Fibroblast of upper back skin (primary cell): Measurements from ENCODE around the gene MTHFR.

Source experiments
- DNase-seq: peaks from one replicate; pipeline ENCODE4 v3.0.0-alpha.2; 2013

MTHFR gene

DNA sequence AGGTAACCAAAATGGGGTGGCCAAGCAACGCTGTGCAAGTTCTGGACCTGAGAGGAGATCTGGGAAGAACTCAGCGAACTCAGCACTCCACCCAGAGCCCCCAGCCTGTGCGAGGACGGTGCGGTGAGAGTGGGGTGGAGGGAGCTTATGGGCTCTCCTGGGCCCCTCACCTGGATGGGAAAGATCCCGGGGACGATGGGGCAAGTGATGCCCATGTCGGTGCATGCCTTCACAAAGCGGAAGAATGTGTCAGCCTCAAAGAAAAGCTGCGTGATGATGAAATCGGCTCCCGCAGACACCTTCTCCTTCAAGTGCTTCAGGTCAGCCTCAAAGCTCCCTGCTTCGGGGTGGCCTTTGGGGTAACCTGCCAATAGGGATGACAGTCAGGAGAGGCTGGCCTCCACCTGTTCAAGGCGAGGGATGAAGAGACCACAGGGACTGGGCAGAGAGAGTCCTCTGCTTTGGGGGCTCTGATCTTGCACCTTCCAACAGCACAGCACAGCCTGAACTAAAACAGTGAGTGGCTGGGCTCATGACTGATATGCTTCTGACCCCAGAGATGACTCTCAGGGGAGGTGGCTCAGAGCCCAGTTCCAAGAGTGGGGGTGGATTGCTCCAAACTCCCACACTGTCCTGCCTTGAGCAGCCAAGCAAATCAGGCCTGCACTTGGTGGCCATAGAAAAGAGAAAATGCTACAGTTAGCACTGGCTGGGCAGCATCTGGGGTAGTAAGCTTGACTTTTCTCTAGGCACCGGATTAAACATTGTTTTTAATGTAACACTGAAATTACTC lies 9.5 kb downstream of the MTHFR start:
- no peak for DNase-seq

DNA sequence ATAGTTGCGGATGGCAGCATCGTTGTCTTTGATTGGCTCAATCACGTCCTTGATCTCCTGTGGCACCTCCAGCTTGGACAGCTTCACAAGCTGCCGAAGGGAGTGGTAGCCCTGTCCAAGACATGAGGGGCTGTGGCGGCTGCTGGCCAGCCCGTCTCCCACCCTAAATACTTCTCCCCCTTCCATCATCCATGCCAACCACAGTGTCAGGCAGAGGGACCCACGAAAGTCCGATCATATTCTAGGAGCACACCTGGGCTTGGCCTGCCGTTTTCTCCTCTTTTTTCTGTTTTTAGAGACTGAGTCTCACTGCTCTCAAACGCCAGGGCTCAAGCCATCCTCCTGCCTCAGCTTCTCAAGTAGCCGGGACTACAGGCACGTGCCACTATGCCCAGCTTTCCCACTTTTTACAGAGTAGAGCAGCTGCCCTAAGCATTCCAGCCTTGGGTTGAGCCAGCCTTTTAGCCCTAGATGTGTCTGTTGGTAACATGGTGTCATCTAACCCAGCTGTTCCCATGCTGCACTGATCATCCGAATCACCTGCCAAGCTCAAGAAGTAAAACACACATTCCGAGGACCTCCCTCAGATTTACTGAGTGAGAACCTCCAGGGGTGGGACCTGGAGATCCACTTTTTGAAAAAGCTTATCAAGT lies 10.4 kb downstream of the MTHFR start:
- no peak for DNase-seq

- DNase-seq = no peak
Observed at GRCh38 chr1:11794446-11795237, 11.1 kb downstream of the MTHFR start.

GRCh38 chr1:11793819-11794218 lies 11.9 kb downstream of the MTHFR start:
- no peak for DNase-seq

DNA sequence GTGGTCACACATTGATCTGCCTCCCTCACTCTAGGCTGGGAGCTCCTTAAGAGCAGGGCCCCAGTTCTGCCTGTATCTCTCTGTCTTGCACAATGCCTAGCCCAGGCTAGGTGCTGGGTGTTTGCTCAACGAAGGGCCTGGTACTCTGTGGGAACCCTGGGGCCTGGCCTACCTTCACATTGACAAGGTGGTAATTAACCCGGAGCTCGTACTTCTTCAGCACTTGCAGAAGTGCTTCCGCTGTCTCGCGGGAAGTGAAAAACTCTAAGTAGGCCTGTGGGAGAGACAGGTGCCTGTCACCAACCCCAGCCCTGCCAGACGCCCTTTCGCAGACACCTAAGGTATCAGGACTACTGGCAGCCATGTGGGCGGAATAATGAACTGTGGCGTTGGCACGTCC lies 13.7 kb downstream of the MTHFR start:
- no peak for DNase-seq

GRCh38 chr1:11790880-11791715 lies 14.7 kb downstream of the MTHFR start:
- DNase-seq = peak; percentile 52

GRCh38 chr1:11790101-11790879 lies 15.5 kb downstream of the MTHFR start:
- no peak for DNase-seq

DNA sequence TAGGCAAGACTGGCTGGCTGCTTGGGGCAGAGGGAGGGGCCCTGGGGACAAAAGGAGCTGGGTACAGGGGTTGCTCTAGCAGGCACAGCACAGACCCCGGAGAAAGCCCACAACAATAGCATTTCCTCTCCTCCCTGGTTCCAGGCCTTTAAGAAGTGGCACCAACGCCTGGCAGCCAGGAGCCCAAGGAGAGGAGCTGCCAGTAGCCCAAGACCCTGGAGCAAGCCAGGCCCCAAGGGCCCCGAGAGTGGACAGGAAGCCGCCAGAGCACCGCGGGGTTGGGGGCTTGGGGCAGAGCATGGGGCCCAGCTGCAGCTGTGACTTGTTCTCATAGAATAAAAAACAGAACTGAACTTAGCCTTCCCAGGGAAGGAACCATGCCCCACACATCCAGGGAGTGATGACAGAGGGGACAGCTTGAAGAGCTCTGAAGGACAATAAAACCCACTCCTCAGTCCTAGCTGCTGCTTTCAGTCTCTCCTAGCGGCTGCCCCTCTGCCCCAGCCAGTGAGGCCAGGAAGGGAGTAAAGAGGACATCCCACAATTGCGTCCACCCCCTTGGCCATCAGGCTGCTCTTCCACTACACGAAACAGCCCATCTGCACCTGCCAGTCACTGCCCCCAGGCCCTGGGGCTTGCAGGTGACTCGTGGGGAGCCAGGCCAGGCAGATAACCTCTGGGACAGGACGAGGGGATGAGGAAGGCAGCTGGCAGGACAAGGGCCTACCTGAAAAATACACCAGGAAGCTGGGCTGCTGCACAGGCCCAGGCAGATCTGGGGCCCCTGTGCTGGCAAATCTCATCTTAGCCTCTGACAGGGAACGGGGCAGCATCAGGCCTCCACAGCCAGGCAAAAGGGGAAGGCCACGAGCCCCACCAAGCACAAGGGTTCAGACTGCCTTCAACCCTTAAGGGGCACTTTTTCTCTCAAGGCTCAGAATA lies 16.4 kb downstream of the MTHFR start:
- no peak for DNase-seq

GRCh38 chr1:11788549-11789053 lies 17.2 kb downstream of the MTHFR start:
- no peak for DNase-seq

GRCh38 chr1:11787804-11788436 lies 17.8 kb downstream of the MTHFR start:
- DNase-seq = no peak

- peak; percentile 57 for DNase-seq
Observed at GRCh38 chr1:11787251-11787803, 18.4 kb downstream of the MTHFR start.

- DNase-seq = no peak
Observed at GRCh38 chr1:11786168-11786567, 19.6 kb downstream of the MTHFR start.

DNA sequence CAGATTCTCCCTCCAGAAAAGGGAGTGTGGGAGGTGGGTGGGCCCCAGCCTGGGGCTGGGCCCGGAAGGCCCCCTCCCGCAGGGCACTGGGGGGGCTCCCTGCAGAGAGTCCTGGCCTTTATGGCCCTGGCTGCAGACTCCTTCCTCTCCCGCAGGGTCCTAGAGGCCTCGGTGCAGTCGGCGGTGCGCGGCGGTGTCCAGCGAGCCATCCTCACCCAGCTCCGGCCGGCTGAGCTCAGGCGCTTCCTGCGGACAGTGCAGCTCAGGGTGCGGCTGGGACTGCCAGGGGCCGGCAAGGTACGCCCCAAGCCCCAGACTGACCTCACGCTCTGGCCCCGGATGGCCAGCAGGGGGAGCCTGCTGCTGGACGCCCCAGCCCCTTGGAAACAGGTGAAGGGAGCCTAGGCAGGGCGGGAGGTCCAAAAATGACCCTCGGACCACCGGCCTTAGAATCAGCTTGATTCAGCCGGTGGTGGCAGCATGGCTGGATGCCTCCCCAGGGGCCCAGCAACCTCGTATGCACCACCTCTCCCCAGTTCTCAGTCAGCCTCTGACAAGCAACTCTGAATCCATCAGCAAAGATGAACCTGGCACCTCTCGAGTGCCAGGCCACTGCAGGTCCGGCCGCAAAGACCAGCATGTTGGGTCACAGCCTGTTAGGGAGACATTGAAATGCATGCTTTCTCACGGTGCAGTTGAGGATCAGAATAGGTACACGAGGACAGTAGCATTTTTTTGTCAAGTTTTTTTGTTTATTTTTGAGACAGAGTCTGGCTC lies 20.6 kb downstream of the MTHFR start:
- peak; percentile 25 for DNase-seq

GRCh38 chr1:11784256-11784992 lies 21.3 kb downstream of the MTHFR start:
- DNase-seq = no peak

DNA sequence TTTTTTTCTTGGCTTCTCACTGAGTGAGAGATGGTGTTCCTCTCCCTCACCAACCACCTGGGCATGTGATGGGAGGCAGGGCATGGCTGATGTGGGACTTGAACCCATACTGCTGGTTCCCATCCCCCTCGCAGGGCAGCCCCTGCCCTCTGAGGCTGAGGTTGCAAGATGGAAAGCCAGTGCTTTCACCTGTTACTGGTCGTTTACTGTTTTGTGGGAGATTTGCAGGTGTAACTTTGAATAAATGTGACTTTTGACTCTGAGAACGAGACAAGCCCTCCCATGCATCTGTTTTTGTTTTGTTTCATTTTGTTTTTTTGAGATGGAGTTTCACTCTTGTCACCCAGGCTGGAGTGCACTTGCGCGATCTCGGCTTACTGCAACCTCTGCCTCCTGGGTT lies 22.2 kb downstream of the MTHFR start:
- DNase-seq = no peak

DNA sequence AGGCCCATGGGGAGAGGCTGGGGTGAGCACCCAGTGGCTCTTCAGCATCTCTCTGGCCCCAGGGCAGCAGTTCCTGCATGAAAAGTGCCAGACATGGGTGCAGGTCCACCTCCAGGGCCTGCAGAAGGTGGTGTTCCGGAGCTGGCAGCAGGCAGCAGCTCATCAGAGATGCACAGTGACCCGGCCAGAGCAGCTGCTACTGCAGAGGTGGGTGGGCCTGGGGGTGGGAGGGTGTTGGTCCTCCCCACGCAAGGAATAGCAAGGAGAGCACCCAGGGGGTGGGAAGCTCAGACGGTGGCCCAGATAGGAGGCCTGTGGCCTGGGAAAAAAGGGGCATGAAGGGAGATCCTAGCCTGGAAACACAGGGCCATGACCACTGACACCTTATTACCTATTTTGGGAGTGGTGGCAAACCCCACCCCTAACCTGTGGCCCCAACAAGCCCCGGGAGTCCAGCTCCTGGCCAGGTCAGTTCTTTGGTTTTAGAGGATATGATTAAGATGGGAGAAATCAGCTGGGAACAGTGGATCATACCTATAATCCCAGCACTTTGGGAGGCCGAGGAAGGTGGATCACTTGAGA lies 23.5 kb downstream of the MTHFR start:
- DNase-seq = no peak

- DNase-seq = no peak
Observed at GRCh38 chr1:11781297-11781696, 24.5 kb downstream of the MTHFR start.
